ENCODE results near the gene PSME1. TPM values are rescaled to one million over a fixed set of nuclear protein-coding genes. Genes with fewer than 3 reads are reported as not detected.

The PSME1 gene
- total and polyA plus RNA-seq, 2 of the 13 experiments (the other 11 are each of a cell fraction or from before 2014, with no cell fraction given), result 159 to 608 TPM

DNA sequence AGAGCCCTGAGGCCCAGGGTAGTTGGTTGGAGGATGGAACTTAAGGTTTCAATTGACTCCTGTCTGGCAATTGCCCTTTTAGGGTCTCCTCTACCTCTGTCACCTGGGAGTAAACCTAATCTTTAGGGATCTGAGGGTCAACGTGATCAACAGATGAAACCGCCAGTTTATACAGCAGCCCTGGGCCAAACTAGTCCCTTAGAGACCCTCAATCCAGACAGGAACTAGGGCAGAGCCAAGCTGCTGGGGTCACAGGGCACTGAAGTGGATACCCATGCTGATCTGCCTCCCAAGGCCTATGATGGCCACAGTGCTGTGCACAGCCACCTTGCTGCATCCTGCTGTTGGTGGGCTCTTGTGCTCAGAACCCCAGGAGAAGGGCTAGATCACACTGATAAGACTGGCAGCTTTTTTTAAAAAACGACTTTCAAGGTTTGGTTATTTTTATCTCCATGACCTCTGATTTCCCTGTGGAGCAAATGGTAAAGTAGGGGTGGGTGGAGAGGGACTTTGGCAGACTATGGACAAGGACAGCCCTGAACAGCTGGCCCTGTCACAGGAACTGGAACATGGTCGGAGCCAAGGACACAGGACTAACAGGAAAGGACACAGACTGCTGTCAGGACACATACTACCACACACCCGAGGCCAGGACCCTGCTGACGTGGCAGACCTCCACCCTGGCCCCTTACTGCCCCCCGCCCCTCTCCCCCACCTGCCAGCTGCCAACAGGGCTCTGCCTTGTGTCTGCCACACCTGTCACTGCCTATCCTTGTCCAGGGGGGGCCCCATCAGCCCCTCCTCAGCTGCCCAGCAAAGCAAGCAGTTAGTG, 5.1 kb upstream of the PSME1 start (continued):
- TF ChIP-seq PRDM15 (CRISPR knock-in tag; IDR thresholded peaks at IDR 0.05) (no peak), PHF8 (CRISPR knock-in tag; IDR thresholded peaks at IDR 0.05) (peak; percentile 17; the same call in 1 of the 2 replicates), HMG20B (CRISPR knock-in tag; conservative IDR thresholded peaks at IDR 0.05) (no peak), ZNF607 (CRISPR knock-in tag; IDR thresholded peaks at IDR 0.05; ENCODE audit: borderline replicate concordance) (0 out of 2 replicates have a peak, but pooled peaks have one; percentile 23), NFAT5 (CRISPR knock-in tag; IDR thresholded peaks at IDR 0.05) (no peak), CREB1 (IDR thresholded peaks at IDR 0.05) (peak; percentile 15; the same call in 1 of the 2 replicates), CREB1 (CRISPR knock-in tag; IDR thresholded peaks at IDR 0.05) (no peak), ZNF605 (CRISPR knock-in tag; IDR thresholded peaks at IDR 0.05) (peak; percentile 69; the same call in 1 of the 2 replicates), ZNF224 (CRISPR knock-in tag; IDR thresholded peaks at IDR 0.05) (no peak), ZMYM4 (CRISPR knock-in tag; IDR thresholded peaks at IDR 0.05) (peak; percentile 69; the same call in 1 of the 2 replicates), SPEN (CRISPR knock-in tag; IDR thresholded peaks at IDR 0.05; ENCODE audit: low read depth) (peak; percentile 83), ZFP37 (CRISPR knock-in tag; IDR thresholded peaks at IDR 0.05; ENCODE audit: borderline replicate concordance) (peak; percentile 71; the same call in 1 of the 2 replicates), ADNP (CRISPR knock-in tag; IDR thresholded peaks at IDR 0.05) (peak; percentile 37; the same call in 1 of the 2 replicates), KAT8 (CRISPR knock-in tag; IDR thresholded peaks at IDR 0.05) (peak; percentile 79), TBX2 (CRISPR knock-in tag; IDR thresholded peaks at IDR 0.05; ENCODE audit: borderline replicate concordance) (peak; percentile 72; the same call in 1 of the 2 replicates), BCL6 (CRISPR knock-in tag; IDR thresholded peaks at IDR 0.05) (peak; percentile 47; the same call in 1 of the 2 replicates), SAFB2 (CRISPR knock-in tag; IDR thresholded peaks at IDR 0.05; ENCODE audit: borderline replicate concordance, low read depth) (0 out of 2 replicates have a peak, but pooled peaks have one; percentile 79), MAZ (IDR thresholded peaks at IDR 0.05; ENCODE audit: borderline replicate concordance, low read depth, low read length) (no peak), MAZ (CRISPR knock-in tag; IDR thresholded peaks at IDR 0.05; ENCODE audit: low read depth) (peak; percentile 47; the same call in 1 of the 2 replicates), ZBTB38 (CRISPR knock-in tag; IDR thresholded peaks at IDR 0.05) (peak; percentile 78)

Data from HepG2 (cell line).